Activated naive CD8-positive, alpha-beta T cell treated with anti-CD3 and anti-CD28 coated beads for 36 hours (primary cell): ENCODE measurements around the gene PDE4DIP. TPM values are rescaled to one million over a fixed set of nuclear protein-coding genes. Genes with fewer than 3 reads are reported as not detected.
"Not testable (repeated sequence)": the region's sequence is repeated elsewhere in the genome, so short reads cannot be mapped to it uniquely, and the experiment has no call there.

ENCODE experiments used
- DNase-seq: peaks from one replicate; pipeline ENCODE4 v3.0.0; 2021
- H3K27ac Mint-ChIP-seq: one replicate; pipeline ENCODE4 v1.8.0; 2022; ENCODE audit warnings: mild to moderate bottlenecking, moderate library complexity, mixed read lengths
- H3K27me3 Mint-ChIP-seq: one replicate; pipeline ENCODE4 v1.8.0; 2022; ENCODE audit warnings: mild to moderate bottlenecking, mixed read lengths
- H3K36me3 Mint-ChIP-seq: one replicate; pipeline ENCODE4 v1.8.0; 2021; ENCODE audit warnings: mild to moderate bottlenecking, mixed read lengths
- H3K4me1 Mint-ChIP-seq: one replicate; pipeline ENCODE4 v1.8.0; 2021; ENCODE audit warnings: mixed read lengths
- H3K4me3 Mint-ChIP-seq: one replicate; pipeline ENCODE4 v1.8.0; 2022; ENCODE audit warnings: mild to moderate bottlenecking, moderate library complexity, mixed read lengths
- H3K9me3 Mint-ChIP-seq: one replicate; pipeline ENCODE4 v1.8.0; 2022; ENCODE audit warnings: mixed read lengths
- total RNA-seq, 2 experiments: library from RNA; stranded (reverse); gene quantifications; one replicate each; pipeline ENCODE4 v1.2.3, GENCODE V29; 2021

Gene PDE4DIP
- total RNA-seq, 2 experiments from 2014 or later, result 18.6 to 19.8 TPM

- not testable (repeated sequence) for H3K27me3 Mint-ChIP-seq, H3K27ac Mint-ChIP-seq, H3K4me3 Mint-ChIP-seq, H3K4me1 Mint-ChIP-seq, DNase-seq, H3K9me3 Mint-ChIP-seq, H3K36me3 Mint-ChIP-seq
Observed at GRCh38 chr1:148855367-148855766, 11.1 kb downstream of the PDE4DIP start.

GRCh38 chr1:148860049-148860448, 15.8 kb downstream of the PDE4DIP start:
- not testable (repeated sequence) for H3K4me1 Mint-ChIP-seq, H3K4me3 Mint-ChIP-seq, H3K27ac Mint-ChIP-seq, H3K9me3 Mint-ChIP-seq, H3K27me3 Mint-ChIP-seq, H3K36me3 Mint-ChIP-seq, DNase-seq

GRCh38 chr1:148860579-148861259, 16.5 kb downstream of the PDE4DIP start:
- H3K4me1 Mint-ChIP-seq, DNase-seq, H3K9me3 Mint-ChIP-seq, H3K36me3 Mint-ChIP-seq, H3K27ac Mint-ChIP-seq, H3K27me3 Mint-ChIP-seq, H3K4me3 Mint-ChIP-seq: not testable (repeated sequence)

- not testable (repeated sequence) for H3K9me3 Mint-ChIP-seq, DNase-seq, H3K4me1 Mint-ChIP-seq, H3K36me3 Mint-ChIP-seq, H3K27me3 Mint-ChIP-seq, H3K27ac Mint-ChIP-seq, H3K4me3 Mint-ChIP-seq
Observed at GRCh38 chr1:148862590-148862989, 18.4 kb downstream of the PDE4DIP start.

GRCh38 chr1:148868924-148869633, 24.9 kb downstream of the PDE4DIP start:
- not testable (repeated sequence) for DNase-seq, H3K4me3 Mint-ChIP-seq, H3K27me3 Mint-ChIP-seq, H3K4me1 Mint-ChIP-seq, H3K27ac Mint-ChIP-seq, H3K9me3 Mint-ChIP-seq, H3K36me3 Mint-ChIP-seq

GRCh38 chr1:148869634-148869961, 25.4 kb downstream of the PDE4DIP start:
- not testable (repeated sequence) for H3K4me3 Mint-ChIP-seq, H3K36me3 Mint-ChIP-seq, H3K4me1 Mint-ChIP-seq, H3K27me3 Mint-ChIP-seq, H3K27ac Mint-ChIP-seq, H3K9me3 Mint-ChIP-seq, DNase-seq

GRCh38 chr1:148874408-148875388, 30.5 kb downstream of the PDE4DIP start:
- not testable (repeated sequence) for DNase-seq, H3K9me3 Mint-ChIP-seq, H3K27ac Mint-ChIP-seq, H3K4me3 Mint-ChIP-seq, H3K27me3 Mint-ChIP-seq, H3K36me3 Mint-ChIP-seq, H3K4me1 Mint-ChIP-seq

- not testable (repeated sequence) for H3K9me3 Mint-ChIP-seq, H3K36me3 Mint-ChIP-seq, H3K4me1 Mint-ChIP-seq, H3K27ac Mint-ChIP-seq, H3K27me3 Mint-ChIP-seq, H3K4me3 Mint-ChIP-seq, DNase-seq
Observed at GRCh38 chr1:148879812-148880416, 35.7 kb downstream of the PDE4DIP start.

- H3K4me1 Mint-ChIP-seq, H3K27me3 Mint-ChIP-seq, H3K27ac Mint-ChIP-seq, H3K36me3 Mint-ChIP-seq, H3K9me3 Mint-ChIP-seq, H3K4me3 Mint-ChIP-seq, DNase-seq: not testable (repeated sequence)
Observed at GRCh38 chr1:148881261-148881660, 37.0 kb downstream of the PDE4DIP start.

- H3K36me3 Mint-ChIP-seq, H3K27ac Mint-ChIP-seq, H3K9me3 Mint-ChIP-seq, H3K27me3 Mint-ChIP-seq, H3K4me3 Mint-ChIP-seq, DNase-seq, H3K4me1 Mint-ChIP-seq: not testable (repeated sequence)
Observed at GRCh38 chr1:148885219-148885618, 41.0 kb downstream of the PDE4DIP start.

- not testable (repeated sequence) for H3K4me1 Mint-ChIP-seq, H3K27ac Mint-ChIP-seq, H3K9me3 Mint-ChIP-seq, DNase-seq, H3K4me3 Mint-ChIP-seq, H3K36me3 Mint-ChIP-seq, H3K27me3 Mint-ChIP-seq
Observed at GRCh38 chr1:148886293-148886692, 42.1 kb downstream of the PDE4DIP start.

GRCh38 chr1:148888597-148888996, 44.4 kb downstream of the PDE4DIP start:
- H3K4me1 Mint-ChIP-seq, H3K36me3 Mint-ChIP-seq: not testable (repeated sequence)

GRCh38 chr1:148889267-148890074, 45.2 kb downstream of the PDE4DIP start:
- H3K27me3 Mint-ChIP-seq, H3K4me1 Mint-ChIP-seq, H3K27ac Mint-ChIP-seq, H3K36me3 Mint-ChIP-seq, H3K9me3 Mint-ChIP-seq, DNase-seq, H3K4me3 Mint-ChIP-seq: not testable (repeated sequence)

More at GRCh38 chr1:148888597-148888996, 44.4 kb downstream of the PDE4DIP start:
- H3K27me3 Mint-ChIP-seq, DNase-seq, H3K9me3 Mint-ChIP-seq, H3K27ac Mint-ChIP-seq, H3K4me3 Mint-ChIP-seq: not testable (repeated sequence)

- H3K27me3 Mint-ChIP-seq, H3K36me3 Mint-ChIP-seq, DNase-seq, H3K4me3 Mint-ChIP-seq, H3K27ac Mint-ChIP-seq, H3K4me1 Mint-ChIP-seq, H3K9me3 Mint-ChIP-seq: not testable (repeated sequence)
Observed at GRCh38 chr1:148890075-148890568, 45.9 kb downstream of the PDE4DIP start.
